Measurements from ENCODE around the gene LASP1NB.

Gene LASP1NB

DNA sequence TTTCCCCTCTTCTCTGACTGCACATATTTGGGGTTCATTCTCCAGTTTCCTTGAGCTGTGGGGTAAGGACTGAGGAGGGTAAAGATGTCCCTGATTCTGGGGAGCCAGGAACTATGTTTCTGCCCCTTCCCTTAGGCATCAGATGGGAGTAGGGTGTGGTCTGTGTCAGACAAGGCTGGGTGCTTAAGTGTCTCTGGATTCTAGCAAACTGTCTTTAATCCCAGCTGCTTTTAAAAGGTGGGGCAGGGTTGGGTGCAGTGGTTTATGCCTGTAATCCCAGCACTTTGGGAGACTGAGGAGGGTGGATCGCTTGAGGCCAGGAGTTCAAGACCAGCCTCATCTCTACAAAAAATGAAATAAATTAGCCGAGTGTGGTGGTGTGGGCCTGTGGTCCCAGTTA, 42.5 kb upstream of the LASP1NB start:
- Histone ChIP-seq H3K4me1 (ENCODE audit: control insufficient read depth in 1 of 2, insufficient read depth in 2 of 2, low read depth in 1 of 2, low read length in 1 of 2) (peaks cover 21 to 38% of the 10 kb centered on the region in 2 experiments; a peak in 3 of 4 replicates), H3K27ac (ENCODE audit: low read depth in 2 of 2, low read length in 1 of 2) (no peak overlapping the region), H4K20me1 (ENCODE audit: insufficient read depth) (peaks cover 89% of the 10 kb centered on the region), H3K9me2 (no peaks in the 10 kb centered on the region), H3K4me2 (no peak overlapping the region), H3K27me3 (ENCODE audit: insufficient read depth) (no peaks in the 10 kb centered on the region), H3K9ac (no peak overlapping the region), H3K79me2 (ENCODE audit: insufficient read depth) (peaks cover 93% of the 10 kb centered on the region), H2AFZ (ENCODE audit: low read depth) (no peak overlapping the region), H3K9me3 (no peaks in the 10 kb centered on the region), H3F3A (replicated peaks; ENCODE audit: insufficient read depth) (peaks cover 34% of the 10 kb centered on the region), H3K36me3 (replicated peaks in 1 of 2; ENCODE audit: control insufficient read depth in 1 of 2, insufficient read depth in 2 of 2, low read length in 1 of 2) (peaks cover 26 to 50% of the 10 kb centered on the region in 2 experiments), H3K4me3 (ENCODE audit: low read depth in 2 of 2, low read length in 1 of 2) (no peak overlapping the region)
- TF ChIP-seq, protein P1, sequence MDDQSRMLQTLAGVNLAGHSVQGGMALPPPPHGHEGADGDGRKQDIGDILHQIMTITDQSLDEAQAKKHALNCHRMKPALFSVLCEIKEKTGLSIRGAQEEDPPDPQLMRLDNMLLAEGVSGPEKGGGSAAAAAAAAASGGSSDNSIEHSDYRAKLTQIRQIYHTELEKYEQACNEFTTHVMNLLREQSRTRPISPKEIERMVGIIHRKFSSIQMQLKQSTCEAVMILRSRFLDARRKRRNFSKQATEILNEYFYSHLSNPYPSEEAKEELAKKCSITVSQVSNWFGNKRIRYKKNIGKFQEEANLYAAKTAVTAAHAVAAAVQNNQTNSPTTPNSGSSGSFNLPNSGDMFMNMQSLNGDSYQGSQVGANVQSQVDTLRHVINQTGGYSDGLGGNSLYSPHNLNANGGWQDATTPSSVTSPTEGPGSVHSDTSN (IDR thresholded peaks at IDR 0.05) = no peak
- TF ChIP-seq EP300 (IDR thresholded peaks at IDR 0.05; ENCODE audit: borderline replicate concordance in 1 of 2, low read depth in 1 of 2, low read length in 1 of 2) (no peak), SMC3 (IDR thresholded peaks at IDR 0.05; ENCODE audit: low read depth, low read length) (no peak), TAF1 (IDR thresholded peaks at IDR 0.05; ENCODE audit: borderline replicate concordance, low read depth, low read length) (no peak), FOSL2 (IDR thresholded peaks at IDR 0.05; ENCODE audit: borderline replicate concordance, low read depth) (no peak), RCOR1 (IDR thresholded peaks at IDR 0.05; ENCODE audit: low read length) (no peak), SIN3A (IDR thresholded peaks at IDR 0.05; ENCODE audit: borderline replicate concordance, low read depth, low read length) (no peak), NRF1 (IDR thresholded peaks at IDR 0.05; ENCODE audit: low read depth, low read length) (no peak), GATA2 (CRISPR knock-in tag; IDR thresholded peaks at IDR 0.05) (no peak), RAD21 (IDR thresholded peaks at IDR 0.05; ENCODE audit: low read length) (no peak), JUND (IDR thresholded peaks at IDR 0.05) (no peak), EZH2phosphoT487 (IDR thresholded peaks at IDR 0.05; ENCODE audit: borderline replicate concordance, low read depth) (no peak)
- TF ChIP-seq, protein P2, sequence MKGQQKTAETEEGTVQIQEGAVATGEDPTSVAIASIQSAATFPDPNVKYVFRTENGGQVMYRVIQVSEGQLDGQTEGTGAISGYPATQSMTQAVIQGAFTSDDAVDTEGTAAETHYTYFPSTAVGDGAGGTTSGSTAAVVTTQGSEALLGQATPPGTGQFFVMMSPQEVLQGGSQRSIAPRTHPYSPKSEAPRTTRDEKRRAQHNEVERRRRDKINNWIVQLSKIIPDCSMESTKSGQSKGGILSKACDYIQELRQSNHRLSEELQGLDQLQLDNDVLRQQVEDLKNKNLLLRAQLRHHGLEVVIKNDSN (IDR thresholded peaks at IDR 0.05; ENCODE audit: borderline replicate concordance, low read depth) = no peak
- TF ChIP-seq, protein P3, sequence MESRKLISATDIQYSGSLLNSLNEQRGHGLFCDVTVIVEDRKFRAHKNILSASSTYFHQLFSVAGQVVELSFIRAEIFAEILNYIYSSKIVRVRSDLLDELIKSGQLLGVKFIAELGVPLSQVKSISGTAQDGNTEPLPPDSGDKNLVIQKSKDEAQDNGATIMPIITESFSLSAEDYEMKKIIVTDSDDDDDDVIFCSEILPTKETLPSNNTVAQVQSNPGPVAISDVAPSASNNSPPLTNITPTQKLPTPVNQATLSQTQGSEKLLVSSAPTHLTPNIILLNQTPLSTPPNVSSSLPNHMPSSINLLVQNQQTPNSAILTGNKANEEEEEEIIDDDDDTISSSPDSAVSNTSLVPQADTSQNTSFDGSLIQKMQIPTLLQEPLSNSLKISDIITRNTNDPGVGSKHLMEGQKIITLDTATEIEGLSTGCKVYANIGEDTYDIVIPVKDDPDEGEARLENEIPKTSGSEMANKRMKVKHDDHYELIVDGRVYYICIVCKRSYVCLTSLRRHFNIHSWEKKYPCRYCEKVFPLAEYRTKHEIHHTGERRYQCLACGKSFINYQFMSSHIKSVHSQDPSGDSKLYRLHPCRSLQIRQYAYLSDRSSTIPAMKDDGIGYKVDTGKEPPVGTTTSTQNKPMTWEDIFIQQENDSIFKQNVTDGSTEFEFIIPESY (IDR thresholded peaks at IDR 0.05; ENCODE audit: borderline replicate concordance, low read depth) = no peak
- TF ChIP-seq, protein P4, sequence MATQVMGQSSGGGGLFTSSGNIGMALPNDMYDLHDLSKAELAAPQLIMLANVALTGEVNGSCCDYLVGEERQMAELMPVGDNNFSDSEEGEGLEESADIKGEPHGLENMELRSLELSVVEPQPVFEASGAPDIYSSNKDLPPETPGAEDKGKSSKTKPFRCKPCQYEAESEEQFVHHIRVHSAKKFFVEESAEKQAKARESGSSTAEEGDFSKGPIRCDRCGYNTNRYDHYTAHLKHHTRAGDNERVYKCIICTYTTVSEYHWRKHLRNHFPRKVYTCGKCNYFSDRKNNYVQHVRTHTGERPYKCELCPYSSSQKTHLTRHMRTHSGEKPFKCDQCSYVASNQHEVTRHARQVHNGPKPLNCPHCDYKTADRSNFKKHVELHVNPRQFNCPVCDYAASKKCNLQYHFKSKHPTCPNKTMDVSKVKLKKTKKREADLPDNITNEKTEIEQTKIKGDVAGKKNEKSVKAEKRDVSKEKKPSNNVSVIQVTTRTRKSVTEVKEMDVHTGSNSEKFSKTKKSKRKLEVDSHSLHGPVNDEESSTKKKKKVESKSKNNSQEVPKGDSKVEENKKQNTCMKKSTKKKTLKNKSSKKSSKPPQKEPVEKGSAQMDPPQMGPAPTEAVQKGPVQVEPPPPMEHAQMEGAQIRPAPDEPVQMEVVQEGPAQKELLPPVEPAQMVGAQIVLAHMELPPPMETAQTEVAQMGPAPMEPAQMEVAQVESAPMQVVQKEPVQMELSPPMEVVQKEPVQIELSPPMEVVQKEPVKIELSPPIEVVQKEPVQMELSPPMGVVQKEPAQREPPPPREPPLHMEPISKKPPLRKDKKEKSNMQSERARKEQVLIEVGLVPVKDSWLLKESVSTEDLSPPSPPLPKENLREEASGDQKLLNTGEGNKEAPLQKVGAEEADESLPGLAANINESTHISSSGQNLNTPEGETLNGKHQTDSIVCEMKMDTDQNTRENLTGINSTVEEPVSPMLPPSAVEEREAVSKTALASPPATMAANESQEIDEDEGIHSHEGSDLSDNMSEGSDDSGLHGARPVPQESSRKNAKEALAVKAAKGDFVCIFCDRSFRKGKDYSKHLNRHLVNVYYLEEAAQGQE (IDR thresholded peaks at IDR 0.05; ENCODE audit: low read depth, low read length) = no peak
- DNase-seq = no peak
- ChIA-PET CTCF (no interaction called here), POLR2A (no interaction called here)
- 97% methylated on average over 2 of the region's 2 CpGs for WGBS (ENCODE audit: low lambda C conversion rate)

Measured in SK-N-SH (cell line).